Nephron (organoid): Measurements from ENCODE around the gene VEGFA.
A peak's percentile ranks its signal among the peaks of the same experiment; 100 is the strongest.

Source experiments
- H3K27ac Mint-ChIP-seq, 3 experiments: 2 replicates each; pipeline ENCODE4 v1.8.0; 2020; ENCODE audit warnings: mixed read lengths in 3 of 3, mild to moderate bottlenecking in 2 of 3, moderate library complexity in 1 of 3
- H3K27me3 Mint-ChIP-seq: 2 replicates; pipeline ENCODE4 v1.8.0; 2021; ENCODE audit warnings: low read depth, mild to moderate bottlenecking, moderate library complexity, mixed read lengths
- H3K36me3 Mint-ChIP-seq: 2 replicates; pipeline ENCODE4 v1.8.0; 2020; ENCODE audit warnings: low read depth, mixed read lengths
- H3K4me1 Mint-ChIP-seq: 2 replicates; pipeline ENCODE4 v1.8.0; 2020; ENCODE audit warnings: mixed read lengths
- H3K4me3 Mint-ChIP-seq, 3 experiments: 2 replicates each; pipeline ENCODE4 v1.8.0; 2020; ENCODE audit warnings: mild to moderate bottlenecking in 3 of 3, mixed read lengths in 3 of 3, moderate library complexity in 2 of 3
- H3K9me3 Mint-ChIP-seq: 2 replicates; pipeline ENCODE4 v1.8.0; 2020; ENCODE audit warnings: mixed read lengths
- TF ChIP-seq, protein P1 (sequence below), 3 experiments: fragments of 200-600 bp; sonication (generic); IDR thresholded peaks; one replicate each; pipeline ENCODE4 v1.5.0; 2021; ENCODE audit warnings: antibody characterized with exemption in 3 of 3; ENCODE audit not compliant: unreplicated experiment in 3 of 3

VEGFA gene

DNA sequence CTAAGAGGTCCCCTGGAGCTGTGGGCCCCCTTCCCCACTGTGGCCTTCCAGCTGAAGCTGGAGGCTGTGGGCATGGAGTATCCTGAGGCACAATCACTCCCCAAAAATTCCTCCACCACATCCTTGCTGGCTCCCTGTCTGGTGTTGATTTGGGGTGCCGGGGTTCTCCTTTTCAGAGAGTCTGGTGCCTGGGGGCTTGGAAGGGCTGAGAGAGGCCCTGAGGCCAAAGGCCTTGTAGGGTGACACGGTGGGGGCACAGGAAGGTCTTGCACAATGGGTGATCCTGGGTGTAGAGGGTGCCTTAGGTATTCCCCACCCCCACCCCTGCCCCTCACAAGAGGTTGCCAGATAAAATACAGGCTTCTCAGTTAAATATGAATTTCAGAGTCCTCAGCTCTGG is 33.2 kb upstream of the VEGFA start:
- no peaks in the 10 kb centered on the region for H3K27me3 Mint-ChIP-seq
- TF ChIP-seq, protein P1, sequence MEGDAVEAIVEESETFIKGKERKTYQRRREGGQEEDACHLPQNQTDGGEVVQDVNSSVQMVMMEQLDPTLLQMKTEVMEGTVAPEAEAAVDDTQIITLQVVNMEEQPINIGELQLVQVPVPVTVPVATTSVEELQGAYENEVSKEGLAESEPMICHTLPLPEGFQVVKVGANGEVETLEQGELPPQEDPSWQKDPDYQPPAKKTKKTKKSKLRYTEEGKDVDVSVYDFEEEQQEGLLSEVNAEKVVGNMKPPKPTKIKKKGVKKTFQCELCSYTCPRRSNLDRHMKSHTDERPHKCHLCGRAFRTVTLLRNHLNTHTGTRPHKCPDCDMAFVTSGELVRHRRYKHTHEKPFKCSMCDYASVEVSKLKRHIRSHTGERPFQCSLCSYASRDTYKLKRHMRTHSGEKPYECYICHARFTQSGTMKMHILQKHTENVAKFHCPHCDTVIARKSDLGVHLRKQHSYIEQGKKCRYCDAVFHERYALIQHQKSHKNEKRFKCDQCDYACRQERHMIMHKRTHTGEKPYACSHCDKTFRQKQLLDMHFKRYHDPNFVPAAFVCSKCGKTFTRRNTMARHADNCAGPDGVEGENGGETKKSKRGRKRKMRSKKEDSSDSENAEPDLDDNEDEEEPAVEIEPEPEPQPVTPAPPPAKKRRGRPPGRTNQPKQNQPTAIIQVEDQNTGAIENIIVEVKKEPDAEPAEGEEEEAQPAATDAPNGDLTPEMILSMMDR (IDR thresholded peaks at IDR 0.05; ENCODE audit: unreplicated experiment in 3 of 3) = no peak
- no peak overlapping the region for H3K27ac Mint-ChIP-seq
- H3K36me3 Mint-ChIP-seq = no peaks in the 10 kb centered on the region
- peaks cover 3% of the 10 kb centered on the region for H3K9me3 Mint-ChIP-seq
- peaks cover 32% of the 10 kb centered on the region for H3K4me1 Mint-ChIP-seq
- H3K4me3 Mint-ChIP-seq = no peak overlapping the region

DNA sequence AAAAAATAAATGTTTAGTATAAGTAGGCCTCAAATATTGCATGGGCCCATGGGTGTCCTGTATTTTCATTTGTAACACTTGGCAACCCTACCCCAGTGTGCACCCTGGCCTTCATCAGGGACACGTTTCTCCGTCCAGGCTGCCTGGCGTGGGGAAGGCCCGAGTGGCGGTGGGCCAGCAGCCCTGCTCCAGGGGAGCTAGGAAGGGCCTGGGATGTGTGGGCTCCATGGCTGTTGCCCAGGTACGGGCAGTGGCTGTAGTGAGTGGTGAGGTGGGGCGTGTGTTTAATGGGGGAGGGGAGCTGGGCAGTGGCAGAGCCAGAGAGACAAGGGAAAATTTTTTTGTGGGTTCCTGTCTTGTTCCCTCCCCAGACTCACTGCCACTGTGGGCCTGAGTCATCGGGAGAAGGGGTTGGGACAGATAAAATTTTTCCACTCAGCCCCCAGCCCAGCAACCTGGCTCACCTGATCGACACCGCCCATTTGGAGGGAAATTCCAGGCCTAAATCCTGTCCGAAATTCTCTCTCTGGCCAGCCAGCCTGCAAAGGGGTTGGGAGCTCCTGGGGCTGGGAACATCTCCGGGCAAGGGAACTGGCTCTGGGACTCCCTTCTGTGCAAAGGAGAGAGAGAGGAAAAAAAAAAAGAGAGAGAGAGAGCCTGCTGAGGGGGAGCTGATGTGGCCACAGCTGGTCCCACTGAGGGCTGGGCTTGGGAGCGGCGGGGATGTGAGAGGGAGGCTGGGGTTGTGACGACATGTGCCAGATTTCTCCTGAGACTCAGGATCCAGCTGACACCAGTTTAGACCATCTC is 32.5 kb upstream of the VEGFA start:
- peak overlapping the region in 1 of 3 experiments; percentile 1 for H3K4me3 Mint-ChIP-seq
- TF ChIP-seq, protein P1 (IDR thresholded peaks at IDR 0.05; ENCODE audit: unreplicated experiment in 3 of 3) = no peak

DNA sequence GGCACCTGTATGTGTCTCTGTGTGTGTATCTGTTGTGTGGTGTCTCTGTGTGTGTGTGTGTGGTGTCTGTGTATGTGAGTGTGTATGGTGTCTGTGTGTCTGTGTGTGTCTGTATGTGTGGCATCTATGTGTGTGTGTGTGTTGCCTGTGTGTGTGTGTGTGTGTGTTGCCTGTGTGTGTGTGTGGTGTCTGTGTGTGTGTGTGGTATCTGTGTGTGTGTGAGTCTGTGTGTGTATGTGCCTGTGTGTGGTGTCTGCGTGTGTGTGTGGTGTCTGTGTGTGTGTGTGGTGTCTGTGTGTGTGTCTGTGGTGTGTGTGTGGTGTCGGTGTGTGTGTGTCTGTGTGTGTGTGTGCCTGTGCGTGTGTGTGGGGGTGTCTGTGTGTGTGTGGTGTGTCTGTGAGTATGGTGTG is 31.7 kb upstream of the VEGFA start:
- Mint-ChIP-seq H3K36me3 (no peaks in the 10 kb centered on the region), H3K9me3 (no peaks in the 10 kb centered on the region), H3K27ac (peak overlapping the region; percentile 26 to 75 (median 64)), H3K27me3 (no peaks in the 10 kb centered on the region), H3K4me1 (peaks cover 46% of the 10 kb centered on the region), H3K4me3 (peak overlapping the region in 2 of 3 experiments; percentile 1 to 42)
- TF ChIP-seq, protein P1 (IDR thresholded peaks at IDR 0.05; ENCODE audit: unreplicated experiment in 3 of 3) = no peak

More for the DNA sequence above, 32.5 kb upstream of the VEGFA start:
- Mint-ChIP-seq H3K36me3 (no peaks in the 10 kb centered on the region), H3K27me3 (no peaks in the 10 kb centered on the region), H3K4me1 (peaks cover 38% of the 10 kb centered on the region), H3K9me3 (no peaks in the 10 kb centered on the region), H3K27ac (peak overlapping the region; percentile 26 to 75 (median 64))

DNA sequence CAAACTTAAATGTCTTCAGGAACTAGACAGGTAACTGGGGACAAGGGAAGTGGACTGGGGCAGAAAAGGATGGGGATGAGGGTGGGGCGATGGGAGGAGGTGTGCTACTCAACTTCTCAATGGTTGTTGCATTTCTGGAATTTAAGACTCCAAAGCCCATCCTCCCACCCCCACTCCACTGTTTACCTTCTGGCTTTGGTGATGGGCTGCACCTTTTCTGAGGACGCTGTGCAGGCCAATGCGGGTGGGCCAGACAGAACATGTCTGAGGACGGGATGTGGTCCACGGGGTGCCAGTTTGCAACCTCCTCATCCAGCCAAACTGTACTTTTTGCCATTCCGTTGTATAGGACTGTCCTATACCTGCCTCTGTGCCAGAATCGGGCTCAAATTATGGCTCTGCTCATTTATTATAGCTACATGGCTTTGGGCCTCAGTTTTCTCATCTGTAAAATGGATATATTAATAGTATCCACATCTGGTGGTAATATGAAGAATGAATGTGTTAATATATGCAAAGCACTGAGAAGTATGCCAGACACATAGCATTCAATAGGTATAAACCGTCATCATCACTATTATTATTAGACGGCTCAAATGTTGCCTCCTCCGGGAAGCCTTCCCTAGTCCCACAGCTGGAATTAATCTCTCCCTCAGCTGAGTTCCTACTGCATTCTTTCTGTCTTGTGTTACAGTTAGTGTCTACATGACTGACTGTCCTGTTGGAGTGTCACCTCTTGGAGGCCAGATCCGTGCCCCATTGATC is 31.0 kb upstream of the VEGFA start:
- Mint-ChIP-seq H3K4me3 (no peak overlapping the region), H3K27me3 (no peaks in the 10 kb centered on the region), H3K4me1 (peaks cover 54% of the 10 kb centered on the region), H3K9me3 (no peaks in the 10 kb centered on the region), H3K27ac (peak overlapping the region; percentile 26 to 99 (median 65)), H3K36me3 (no peaks in the 10 kb centered on the region)
- TF ChIP-seq, protein P1 (IDR thresholded peaks at IDR 0.05; ENCODE audit: unreplicated experiment in 3 of 3) = no peak

DNA sequence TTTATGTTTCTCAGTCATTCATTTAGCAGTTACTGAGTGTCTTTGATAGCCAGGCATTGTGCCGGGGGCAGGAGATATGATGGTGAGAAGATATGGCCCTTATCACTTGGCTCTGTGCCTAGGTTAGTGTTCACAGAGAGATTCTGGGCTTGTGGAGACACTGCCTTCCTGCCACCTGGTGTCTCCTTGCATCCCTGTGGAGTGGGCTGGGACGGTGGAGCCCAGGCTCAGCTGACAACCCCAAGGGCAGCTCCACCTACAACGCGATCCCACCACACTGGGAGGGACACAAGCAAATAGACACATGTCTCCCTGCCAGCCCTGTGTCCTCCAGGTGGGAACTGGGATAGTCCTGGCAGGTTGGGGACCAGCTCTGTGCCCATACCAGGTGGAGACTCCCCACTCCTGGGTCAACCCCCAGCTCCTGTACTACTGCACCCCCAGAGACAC is 30.3 kb upstream of the VEGFA start:
- no peaks in the 10 kb centered on the region for H3K36me3 Mint-ChIP-seq
- H3K9me3 Mint-ChIP-seq = no peaks in the 10 kb centered on the region
- H3K27ac Mint-ChIP-seq = peak overlapping the region; percentile 26 to 99 (median 72)
- H3K4me1 Mint-ChIP-seq = peaks cover 60% of the 10 kb centered on the region
- H3K4me3 Mint-ChIP-seq = no peak overlapping the region
- TF ChIP-seq, protein P1 (IDR thresholded peaks at IDR 0.05; ENCODE audit: unreplicated experiment in 3 of 3) = no peak
- no peaks in the 10 kb centered on the region for H3K27me3 Mint-ChIP-seq
